Measurements from ENCODE around the gene FBXO45.
"Not testable (repeated sequence)": the region's sequence is repeated elsewhere in the genome, so short reads cannot be mapped to it uniquely, and the experiment has no call there.

The FBXO45 gene

GRCh38 chr3:196568246-196569002 is at the start of gene FBXO45, which contains the start of gene WDR53:
FBXO45 (plus strand) TSS chr3:196568660; CDS start chr3:196568985, 325 bp downstream.
WDR53 (minus strand) TSS chr3:196568554; CDS start chr3:196561475, 7,079 bp downstream.
- peak; percentile 92 to 93 for DNase-seq (ENCODE audit: low read depth in 2 of 2)

- peak; percentile 25 to 46 for DNase-seq (ENCODE audit: low read depth in 2 of 2)
Measured at GRCh38 chr3:196518966-196519717, 49.3 kb upstream of the FBXO45 start.

GRCh38 chr3:196519718-196520082 is 48.8 kb upstream of the FBXO45 start:
- peak in 1 of 2 donors; percentile 8 for DNase-seq (ENCODE audit: low read depth in 2 of 2)

GRCh38 chr3:196521291-196521690 is 47.2 kb upstream of the FBXO45 start:
- not testable (repeated sequence) for DNase-seq (ENCODE audit: low read depth in 2 of 2)

GRCh38 chr3:196523841-196524240 is 44.6 kb upstream of the FBXO45 start:
- DNase-seq (ENCODE audit: low read depth in 2 of 2) = no peak

GRCh38 chr3:196524527-196524926 is 43.9 kb upstream of the FBXO45 start:
- no peak for DNase-seq (ENCODE audit: low read depth in 2 of 2)

- no peak for DNase-seq (ENCODE audit: low read depth in 2 of 2)
Measured at GRCh38 chr3:196525141-196525540, 43.3 kb upstream of the FBXO45 start.

- peak; percentile 82 to 91 for DNase-seq (ENCODE audit: low read depth in 2 of 2)
Measured at GRCh38 chr3:196528639-196529233, 39.7 kb upstream of the FBXO45 start.

GRCh38 chr3:196531418-196531817 is 37.0 kb upstream of the FBXO45 start:
- no peak for DNase-seq (ENCODE audit: low read depth in 2 of 2)

- DNase-seq (ENCODE audit: low read depth in 2 of 2) = no peak
Measured at GRCh38 chr3:196533260-196533681, 35.2 kb upstream of the FBXO45 start.

GRCh38 chr3:196537319-196537984 is 31.0 kb upstream of the FBXO45 start:
- DNase-seq (ENCODE audit: low read depth in 2 of 2) = peak; percentile 53 to 54

GRCh38 chr3:196541684-196542445 is 26.6 kb upstream of the FBXO45 start:
- DNase-seq (ENCODE audit: low read depth in 2 of 2) = no peak

- DNase-seq (ENCODE audit: low read depth in 2 of 2) = no peak
Measured at GRCh38 chr3:196544491-196544992, 23.9 kb upstream of the FBXO45 start.

- no peak for DNase-seq (ENCODE audit: low read depth in 2 of 2)
Measured at GRCh38 chr3:196546537-196546936, 21.9 kb upstream of the FBXO45 start.

GRCh38 chr3:196547067-196547466 is 21.4 kb upstream of the FBXO45 start:
- DNase-seq (ENCODE audit: low read depth in 2 of 2) = no peak

- DNase-seq (ENCODE audit: low read depth in 2 of 2) = not testable (repeated sequence)
Measured at GRCh38 chr3:196549312-196549711, 19.1 kb upstream of the FBXO45 start.

GRCh38 chr3:196550172-196550571 is 18.3 kb upstream of the FBXO45 start:
- not testable (repeated sequence) for DNase-seq (ENCODE audit: low read depth in 2 of 2)

GRCh38 chr3:196552253-196552652 is 16.2 kb upstream of the FBXO45 start:
- DNase-seq (ENCODE audit: low read depth in 2 of 2) = no peak

- no peak for DNase-seq (ENCODE audit: low read depth in 2 of 2)
Measured at GRCh38 chr3:196553551-196553950, 14.9 kb upstream of the FBXO45 start.

- DNase-seq (ENCODE audit: low read depth in 2 of 2) = no peak
Measured at GRCh38 chr3:196554205-196554604, 14.3 kb upstream of the FBXO45 start.

GRCh38 chr3:196555295-196555694 is 13.2 kb upstream of the FBXO45 start:
- DNase-seq (ENCODE audit: low read depth in 2 of 2) = no peak

Data from stimulated activated CD8-positive, alpha-beta memory T cell treated with anti-CD3 and anti-CD28 coated beads, Interleukin-2, amount 100 ng/mL, for 48 hours (primary cell).